Nephron progenitor cell (in vitro differentiated cells): Measurements from ENCODE around the gene ZNF112.

ENCODE experiments used
- DNase-seq: peaks from one replicate; pipeline ENCODE4 v3.0.0; 2021
- H3K27ac Mint-ChIP-seq: 2 replicates; pipeline ENCODE4 v1.8.0; 2021; ENCODE audit warnings: mild to moderate bottlenecking, moderate library complexity, mixed read lengths
- H3K27me3 Mint-ChIP-seq: 2 replicates; pipeline ENCODE4 v1.8.0; 2021; ENCODE audit warnings: mild to moderate bottlenecking, low read depth, mixed read lengths; ENCODE audit not compliant: poor library complexity
- H3K36me3 Mint-ChIP-seq: 2 replicates; pipeline ENCODE4 v1.8.0; 2021; ENCODE audit warnings: low read depth, mixed read lengths
- H3K4me1 Mint-ChIP-seq: 2 replicates; pipeline ENCODE4 v1.8.0; 2021; ENCODE audit warnings: mixed read lengths
- H3K4me3 Mint-ChIP-seq: 2 replicates; pipeline ENCODE4 v1.8.0; 2021; ENCODE audit warnings: mild to moderate bottlenecking, moderate library complexity, mixed read lengths
- H3K9me3 Mint-ChIP-seq: 2 replicates; pipeline ENCODE4 v1.8.0; 2021; ENCODE audit warnings: mild to moderate bottlenecking, moderate library complexity, mixed read lengths
- CTCF ChIP-seq: fragments of 200-600 bp; sonication (generic); IDR thresholded peaks from 2 replicates; pipeline ENCODE4 v1.5.0; 2021; ENCODE audit warnings: antibody characterized with exemption

Gene ZNF112

GRCh38 chr19:44278181-44278690 lies 78.2 kb downstream of the ZNF112 start:
- Mint-ChIP-seq H3K4me1 (no peaks in the 10 kb centered on the region), H3K4me3 (no peak overlapping the region), H3K27me3 (peaks cover 4% of the 10 kb centered on the region), H3K9me3 (peaks cover 83% of the 10 kb centered on the region), H3K27ac (no peak overlapping the region), H3K36me3 (peaks cover 94% of the 10 kb centered on the region)
- TF ChIP-seq CTCF, result no peak
- DNase-seq, result no peak

- no peaks in the 10 kb centered on the region for H3K27me3 Mint-ChIP-seq
- no peak overlapping the region for H3K27ac Mint-ChIP-seq
- peaks cover 94% of the 10 kb centered on the region for H3K36me3 Mint-ChIP-seq
- no peaks in the 10 kb centered on the region for H3K4me1 Mint-ChIP-seq
- no peak overlapping the region for H3K4me3 Mint-ChIP-seq
- TF ChIP-seq CTCF, result no peak
- H3K9me3 Mint-ChIP-seq, result peaks cover 87% of the 10 kb centered on the region
- DNase-seq, result no peak
Observed at GRCh38 chr19:44277331-44277730, 79.1 kb downstream of the ZNF112 start.
